ENCODE results near the gene DIPK2A. TPM values are rescaled to one million over a fixed set of nuclear protein-coding genes. Genes with fewer than 3 reads are reported as not detected.

The DIPK2A gene
- total RNA-seq, 4 donors from 2014 or later: 23.5 to 36.9 (median 34.4) TPM

DNA sequence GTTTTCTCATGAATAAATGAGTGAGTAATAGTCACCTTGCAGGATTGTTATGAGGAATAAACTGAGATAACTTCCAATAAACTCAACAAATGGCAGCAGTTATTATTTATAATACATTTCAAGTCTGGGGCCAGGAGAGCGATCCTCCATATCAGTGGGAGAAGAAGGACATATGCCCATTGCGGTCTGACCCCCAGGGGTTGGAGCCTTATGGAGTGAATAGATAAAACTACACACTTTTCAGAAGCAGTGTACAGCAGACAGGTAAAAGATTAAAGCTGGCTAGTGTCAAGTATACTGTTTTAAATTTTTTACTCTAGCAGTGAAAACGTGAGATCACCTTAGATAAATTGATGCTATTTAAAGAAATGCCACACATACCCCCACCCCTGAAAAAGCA is 43.5 kb downstream of the DIPK2A start:
- ATAC-seq (ENCODE audit: low FRiP score) (no peak), DNase-seq (ENCODE audit: low spot score) (no peak)

DNA sequence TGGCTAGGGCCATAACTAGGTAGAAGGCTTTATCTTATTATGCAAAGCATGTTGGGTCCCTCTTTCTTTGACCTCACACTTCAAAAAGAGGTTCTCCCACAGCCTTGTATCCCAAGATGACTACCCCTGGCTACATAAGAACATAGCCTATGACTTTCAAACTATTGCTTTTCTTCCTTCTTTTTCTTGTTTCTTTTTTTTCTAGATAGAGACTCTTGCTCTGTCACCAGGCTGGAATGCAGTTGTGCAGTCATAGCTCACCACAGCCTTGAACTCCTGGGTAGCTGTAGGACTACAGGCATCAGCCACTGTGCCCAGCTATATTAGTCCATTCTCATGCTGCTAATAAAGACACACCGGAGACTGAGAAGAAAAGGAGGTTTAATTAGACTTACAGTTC is 47.2 kb downstream of the DIPK2A start:
- DNase-seq (ENCODE audit: low spot score): no peak
- ATAC-seq (ENCODE audit: low FRiP score): no peak
- TF ChIP-seq, protein P1, sequence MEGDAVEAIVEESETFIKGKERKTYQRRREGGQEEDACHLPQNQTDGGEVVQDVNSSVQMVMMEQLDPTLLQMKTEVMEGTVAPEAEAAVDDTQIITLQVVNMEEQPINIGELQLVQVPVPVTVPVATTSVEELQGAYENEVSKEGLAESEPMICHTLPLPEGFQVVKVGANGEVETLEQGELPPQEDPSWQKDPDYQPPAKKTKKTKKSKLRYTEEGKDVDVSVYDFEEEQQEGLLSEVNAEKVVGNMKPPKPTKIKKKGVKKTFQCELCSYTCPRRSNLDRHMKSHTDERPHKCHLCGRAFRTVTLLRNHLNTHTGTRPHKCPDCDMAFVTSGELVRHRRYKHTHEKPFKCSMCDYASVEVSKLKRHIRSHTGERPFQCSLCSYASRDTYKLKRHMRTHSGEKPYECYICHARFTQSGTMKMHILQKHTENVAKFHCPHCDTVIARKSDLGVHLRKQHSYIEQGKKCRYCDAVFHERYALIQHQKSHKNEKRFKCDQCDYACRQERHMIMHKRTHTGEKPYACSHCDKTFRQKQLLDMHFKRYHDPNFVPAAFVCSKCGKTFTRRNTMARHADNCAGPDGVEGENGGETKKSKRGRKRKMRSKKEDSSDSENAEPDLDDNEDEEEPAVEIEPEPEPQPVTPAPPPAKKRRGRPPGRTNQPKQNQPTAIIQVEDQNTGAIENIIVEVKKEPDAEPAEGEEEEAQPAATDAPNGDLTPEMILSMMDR (IDR thresholded peaks at IDR 0.05): no peak

More for the DNA sequence above, 43.5 kb downstream of the DIPK2A start:
- TF ChIP-seq, protein P1 (IDR thresholded peaks at IDR 0.05): no peak

Other genes with a start within 250 kb of the DIPK2A start
- gene SLC9A9, start 123.4 kb upstream of the DIPK2A start, total RNA-seq: 10 to 100 TPM; 15.5 to 39.6 (median 26.9) TPM

Measured in omental fat pad (tissue), 4 donors.